ENCODE measurements around the gene TRAF3.
"Not testable (repeated sequence)": the region's sequence is repeated elsewhere in the genome, so short reads cannot be mapped to it uniquely, and the experiment has no call there.

The TRAF3 gene

DNA sequence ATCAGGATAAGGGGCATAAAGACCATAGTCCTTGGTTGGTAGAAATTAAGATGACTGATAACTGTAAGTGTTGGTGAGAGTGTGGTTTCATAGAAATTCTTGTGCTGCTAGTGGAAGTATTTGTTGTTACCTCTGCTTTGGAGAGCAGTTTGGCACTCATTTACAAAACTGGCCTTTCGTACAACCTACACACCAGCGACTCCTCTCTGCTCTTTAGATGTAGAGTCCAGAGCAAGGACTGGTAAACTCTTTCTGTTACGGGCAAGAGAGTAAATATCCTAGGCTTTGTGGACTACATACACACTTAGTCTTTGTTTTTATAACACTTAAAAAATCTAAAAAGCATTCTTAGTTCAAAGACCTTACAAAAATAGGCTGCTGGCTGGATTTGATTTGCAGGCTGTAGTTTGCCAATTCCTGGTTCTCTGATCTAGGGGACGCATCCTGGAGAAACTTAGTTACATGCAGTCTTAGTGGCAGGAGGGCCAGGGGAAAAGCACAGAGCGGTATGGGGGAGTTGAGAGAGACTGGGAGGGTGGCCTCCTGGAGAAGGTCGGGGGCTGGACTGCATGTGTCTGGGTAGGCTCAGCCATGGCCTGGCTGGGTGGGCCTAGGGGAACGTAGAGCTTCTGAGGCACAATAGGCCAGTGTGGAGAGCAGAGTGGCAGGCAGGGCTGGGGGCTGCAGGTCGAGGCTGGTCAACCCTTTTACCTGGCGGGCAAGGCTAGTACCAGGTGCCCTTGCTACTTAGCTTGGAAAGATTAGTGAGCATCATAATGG, 89.9 kb downstream of the TRAF3 start:
- no peak for DNase-seq (ENCODE audit: low spot score)

DNA sequence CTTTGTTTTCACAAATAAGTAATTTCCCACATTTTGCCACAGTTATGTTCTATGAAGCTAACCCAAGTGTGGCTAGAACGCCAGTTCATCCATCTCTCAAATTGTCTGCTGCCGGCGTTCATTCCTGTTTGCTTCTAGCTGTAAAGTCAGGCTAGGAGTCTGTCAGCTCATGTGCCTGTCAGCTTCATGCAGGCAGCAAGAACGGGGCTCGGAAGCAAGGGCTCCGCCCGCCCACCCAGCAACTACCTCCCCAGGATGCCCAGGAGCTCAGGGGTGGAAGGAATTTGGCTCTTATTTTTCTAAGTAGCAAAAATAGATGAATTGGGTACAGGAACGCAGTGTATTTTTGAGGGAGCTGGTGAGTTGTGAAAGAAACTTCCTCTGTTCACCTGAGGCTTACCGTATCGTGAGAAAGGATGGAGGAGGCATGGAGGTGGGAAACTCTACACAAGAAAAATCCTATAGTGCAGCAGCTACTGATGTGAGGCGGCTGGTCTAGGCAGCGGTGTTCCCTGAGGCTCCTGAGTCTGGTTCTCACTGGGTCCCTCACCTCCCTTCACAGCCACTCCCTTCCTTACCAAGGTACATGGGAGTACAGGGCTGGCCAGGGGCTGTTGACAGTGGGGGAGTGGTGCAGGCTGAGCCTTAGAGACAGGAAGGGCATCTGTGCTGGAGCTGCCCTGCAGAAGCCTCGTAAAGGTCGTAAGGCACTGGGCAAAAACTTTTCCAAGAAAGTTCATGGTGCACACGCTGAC, 90.8 kb downstream of the TRAF3 start:
- no peak for DNase-seq (ENCODE audit: low spot score)

DNA sequence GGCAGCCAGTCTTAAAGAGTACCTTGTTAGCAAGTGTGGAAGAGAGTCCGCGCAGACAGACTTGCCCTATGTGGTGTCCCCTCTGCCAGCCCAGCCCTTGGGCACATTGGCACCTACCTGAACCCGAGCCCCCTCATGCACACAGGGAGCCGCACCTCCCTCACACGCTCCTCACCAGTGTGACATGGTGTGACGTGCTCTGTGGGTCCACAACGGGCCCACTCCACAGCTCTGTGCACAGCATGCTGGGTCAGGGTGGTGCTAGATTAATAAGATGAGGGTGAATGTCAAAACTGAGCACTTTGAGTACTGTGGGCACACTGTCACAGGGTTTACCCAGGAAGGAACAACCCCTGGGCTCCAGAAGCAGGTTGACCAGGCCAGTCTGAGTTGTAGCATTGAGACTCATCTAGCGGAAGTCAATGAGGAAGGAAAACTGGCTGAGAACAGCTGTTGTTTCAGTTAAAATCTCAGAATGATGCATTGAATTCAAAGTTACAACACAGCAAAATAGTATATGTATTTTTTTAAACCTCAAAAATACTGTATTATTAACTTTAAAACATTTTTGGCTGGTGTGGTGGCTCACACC, 91.8 kb downstream of the TRAF3 start:
- no peak for DNase-seq (ENCODE audit: low spot score)

DNA sequence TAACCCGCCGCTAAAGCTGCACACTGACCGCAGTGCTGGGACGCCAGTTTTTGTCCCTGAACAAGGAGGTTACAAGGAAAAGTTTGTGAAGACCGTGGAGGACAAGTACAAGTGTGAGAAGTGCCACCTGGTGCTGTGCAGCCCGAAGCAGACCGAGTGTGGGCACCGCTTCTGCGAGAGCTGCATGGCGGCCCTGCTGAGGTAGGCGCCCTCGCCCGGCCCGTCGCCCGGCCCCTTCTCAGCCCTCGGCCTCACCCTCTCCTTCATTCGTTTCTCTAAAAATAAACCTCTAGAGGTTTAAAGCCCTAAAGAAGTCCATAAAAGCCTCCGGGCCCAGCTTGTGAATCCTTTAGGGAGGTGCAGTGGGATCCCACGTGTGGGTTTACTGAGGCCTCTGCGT, 93.0 kb downstream of the TRAF3 start:
- no peak for DNase-seq (ENCODE audit: low spot score)

DNA sequence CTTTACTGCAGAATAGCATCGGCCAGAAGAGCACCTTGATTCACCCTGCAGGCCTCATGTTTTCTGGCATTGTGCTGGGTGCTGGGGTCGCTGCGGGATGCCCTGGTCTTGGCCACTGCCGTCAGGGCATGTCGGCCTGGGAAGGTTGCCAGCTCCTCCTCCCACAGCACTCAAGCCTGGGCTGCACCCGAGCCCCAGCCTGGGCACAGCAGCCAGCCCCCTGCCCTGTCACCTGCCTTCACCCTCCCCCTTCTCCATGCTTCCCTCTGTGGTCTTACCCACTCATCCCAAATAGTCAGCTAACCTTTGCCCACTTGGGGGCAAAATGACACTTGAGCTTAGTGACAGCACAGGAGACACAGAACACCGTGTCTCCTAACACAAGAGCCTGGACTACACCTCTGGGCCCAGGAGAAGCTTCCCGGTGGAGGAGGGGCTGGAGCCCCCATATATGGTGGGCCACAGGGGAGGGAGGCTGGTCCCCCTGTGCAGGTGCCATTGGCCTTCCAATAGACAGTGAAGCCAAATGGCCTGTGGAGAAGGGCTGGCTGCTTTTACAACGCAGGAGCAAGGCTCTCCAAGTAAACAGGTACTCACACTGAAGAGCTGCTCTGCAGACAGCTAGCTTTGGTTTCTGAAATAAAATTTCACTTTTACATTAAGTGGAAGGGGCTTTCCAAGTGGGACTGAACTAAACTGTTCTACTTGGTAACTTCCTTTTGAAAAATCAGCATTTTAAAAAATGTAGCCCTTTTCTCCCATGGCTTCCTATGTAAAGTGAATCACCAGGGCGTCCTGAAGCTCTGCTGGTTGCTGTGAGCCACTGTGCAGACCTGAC, 94.0 kb downstream of the TRAF3 start:
- DNase-seq (ENCODE audit: low spot score), result no peak

DNA sequence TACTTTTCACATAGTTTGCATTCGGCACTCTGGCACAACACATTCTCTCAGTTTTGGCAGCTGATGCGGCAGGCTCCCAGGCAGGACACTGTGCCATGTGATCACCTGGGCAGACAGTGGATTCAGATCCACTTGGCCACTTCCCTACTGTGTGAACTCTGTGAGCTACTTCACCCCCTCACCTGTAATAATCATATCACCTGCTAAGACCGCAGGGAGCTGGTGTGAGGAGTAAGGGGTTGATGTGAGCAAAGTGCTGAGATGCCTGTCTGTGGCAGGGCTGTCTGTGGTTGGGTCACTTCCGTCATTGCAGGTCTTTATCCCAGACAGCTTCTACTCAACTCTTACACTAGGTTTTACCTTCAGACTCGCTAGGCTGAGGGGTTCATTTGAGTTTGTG, 94.8 kb downstream of the TRAF3 start:
- no peak for DNase-seq (ENCODE audit: low spot score)

DNA sequence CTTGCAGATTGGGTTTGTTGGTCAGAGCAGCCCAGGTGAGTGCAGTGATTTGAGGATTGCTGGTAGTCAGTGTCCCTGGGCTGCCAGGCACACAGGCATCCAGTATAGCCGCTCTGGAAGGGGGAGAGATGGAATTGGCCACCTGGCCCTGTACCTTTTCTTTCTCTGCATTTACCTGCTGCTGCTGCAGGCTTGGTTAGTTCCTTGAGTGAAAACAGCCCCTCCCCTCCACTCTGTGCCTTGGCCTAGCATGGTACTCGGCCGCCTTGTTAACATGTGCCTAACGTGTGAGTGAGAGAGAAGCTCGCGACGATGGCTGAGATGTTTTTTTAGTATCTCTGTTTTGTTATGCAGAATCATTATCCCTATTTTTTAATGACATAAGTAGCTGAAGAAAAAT, 95.9 kb downstream of the TRAF3 start:
- DNase-seq (ENCODE audit: low spot score), result no peak

DNA sequence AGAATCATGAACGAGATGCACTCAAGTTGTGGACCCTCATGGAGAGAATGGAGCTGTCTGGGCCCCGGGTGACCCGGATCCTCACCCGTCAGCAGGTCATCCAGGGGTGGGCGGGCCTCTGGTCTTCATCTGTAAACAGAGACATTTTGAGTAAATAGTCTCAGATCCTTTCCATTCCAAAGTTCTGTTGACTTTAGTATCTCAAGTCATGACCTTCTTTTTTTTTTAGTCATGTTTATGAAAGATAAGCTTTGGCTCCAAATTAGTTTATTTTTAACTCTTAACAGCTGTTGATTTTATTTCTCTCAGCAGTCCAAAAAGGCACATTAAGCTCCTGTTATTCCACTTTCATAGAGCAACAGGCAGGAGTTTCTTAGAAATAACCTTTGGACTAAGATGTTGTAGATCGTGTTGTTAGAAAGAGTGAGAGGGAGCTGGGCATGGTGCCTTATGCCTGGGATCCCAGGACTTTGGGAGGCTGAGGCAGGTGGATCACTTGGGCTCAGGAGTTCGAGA, 96.4 kb downstream of the TRAF3 start:
- DNase-seq (ENCODE audit: low spot score), result no peak

DNA sequence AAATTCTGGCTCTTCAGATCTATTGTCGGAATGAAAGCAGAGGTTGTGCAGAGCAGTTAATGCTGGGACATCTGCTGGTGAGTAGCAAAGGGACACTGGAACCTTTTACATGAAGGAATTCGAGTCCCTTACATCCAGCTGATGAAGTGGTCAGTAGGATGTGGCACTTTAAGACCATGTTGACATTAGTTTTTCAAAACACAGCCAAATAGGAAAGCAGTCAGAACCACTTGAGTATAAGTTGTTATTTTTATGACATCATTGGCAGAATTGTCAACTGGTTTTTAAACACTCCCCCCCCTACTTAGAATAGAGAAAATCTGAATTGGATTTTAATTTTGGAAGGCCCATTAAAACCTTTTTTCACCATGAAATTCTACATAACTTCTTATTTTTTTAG, 98.4 kb downstream of the TRAF3 start:
- DNase-seq (ENCODE audit: low spot score), result no peak

DNA sequence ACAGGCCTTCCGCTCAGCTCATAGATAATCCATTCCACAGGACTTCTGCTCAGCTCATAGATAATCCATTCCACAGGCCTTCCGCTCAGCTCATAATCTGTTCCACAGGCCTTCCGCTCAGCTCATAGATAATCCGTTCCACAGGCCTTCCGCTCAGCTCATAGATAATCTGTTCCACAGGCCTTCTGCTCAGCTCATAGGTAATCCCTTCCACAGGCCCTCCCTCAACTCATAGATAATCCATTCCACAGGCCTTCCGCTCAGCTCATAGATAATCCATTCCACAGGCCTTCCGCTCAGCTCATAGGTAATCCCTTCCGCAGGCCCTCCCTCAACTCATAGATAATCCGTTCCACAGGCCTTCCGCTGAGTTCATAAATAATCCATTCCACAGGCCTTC, 100.3 kb downstream of the TRAF3 start:
- not testable (repeated sequence) for DNase-seq (ENCODE audit: low spot score)

DNA sequence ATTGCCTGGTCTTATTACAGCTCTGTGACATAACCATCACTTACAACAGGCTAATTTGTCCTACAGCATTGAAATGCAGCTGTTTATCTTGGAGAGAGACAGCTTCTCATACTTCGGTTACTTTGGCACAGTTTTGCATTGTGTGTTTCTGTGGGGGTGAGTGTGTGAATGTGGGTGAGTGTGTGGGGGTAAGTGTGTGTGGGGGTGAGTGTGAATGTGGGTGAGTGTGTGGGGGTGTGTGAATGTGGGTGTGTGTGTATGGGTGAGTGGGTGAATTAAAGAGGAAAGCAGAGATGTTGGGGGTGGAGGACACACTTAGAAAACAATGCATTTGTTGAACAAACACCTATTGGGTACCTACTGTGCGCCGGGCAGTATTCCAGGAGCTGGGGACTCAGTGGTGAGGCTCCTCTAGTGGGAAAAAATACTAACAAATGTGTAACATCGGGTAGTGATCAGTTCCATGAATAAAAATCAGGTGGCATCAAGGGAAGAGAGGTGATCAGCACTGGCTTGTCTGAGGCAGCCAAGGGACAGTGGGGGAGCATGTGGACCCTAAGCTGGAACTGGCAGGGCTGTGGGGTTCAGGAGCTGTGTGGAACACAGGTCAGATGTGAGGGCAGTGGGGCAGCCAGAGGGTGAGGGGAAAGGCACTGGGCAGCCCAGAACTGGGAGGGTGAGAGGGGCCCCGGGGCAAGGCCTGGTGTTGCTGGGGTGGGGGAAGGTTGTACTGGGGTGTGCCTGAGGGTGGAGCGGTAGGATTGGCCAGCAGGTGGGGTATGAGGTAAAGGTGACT, 101.1 kb downstream of the TRAF3 start:
- no peak for DNase-seq (ENCODE audit: low spot score)

DNA sequence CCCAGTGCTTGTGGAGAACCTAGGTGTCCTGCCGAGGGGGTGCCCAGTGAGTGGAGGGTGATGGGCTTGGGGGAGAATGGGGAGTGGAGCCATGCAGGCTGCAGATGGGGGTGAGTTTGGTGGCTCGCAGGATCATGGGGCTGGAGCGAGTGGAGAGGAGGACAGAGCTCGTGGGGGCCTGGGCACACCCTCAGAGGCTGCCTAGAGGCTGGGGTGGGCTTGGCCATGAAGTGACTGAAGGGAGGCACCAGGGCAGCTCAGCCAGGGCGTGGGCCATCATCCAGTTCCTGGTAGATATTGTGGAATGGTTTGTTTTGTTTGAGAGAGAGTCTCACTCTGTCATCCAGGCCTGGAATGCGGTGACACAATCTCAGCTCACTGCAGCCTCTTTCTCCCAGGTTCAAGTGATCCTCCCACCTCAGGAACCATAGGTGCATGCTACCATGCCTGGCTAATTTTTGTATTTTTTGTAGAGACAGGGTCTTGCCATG, 101.8 kb downstream of the TRAF3 start:
- DNase-seq (ENCODE audit: low spot score), result peak; percentile 19

DNA sequence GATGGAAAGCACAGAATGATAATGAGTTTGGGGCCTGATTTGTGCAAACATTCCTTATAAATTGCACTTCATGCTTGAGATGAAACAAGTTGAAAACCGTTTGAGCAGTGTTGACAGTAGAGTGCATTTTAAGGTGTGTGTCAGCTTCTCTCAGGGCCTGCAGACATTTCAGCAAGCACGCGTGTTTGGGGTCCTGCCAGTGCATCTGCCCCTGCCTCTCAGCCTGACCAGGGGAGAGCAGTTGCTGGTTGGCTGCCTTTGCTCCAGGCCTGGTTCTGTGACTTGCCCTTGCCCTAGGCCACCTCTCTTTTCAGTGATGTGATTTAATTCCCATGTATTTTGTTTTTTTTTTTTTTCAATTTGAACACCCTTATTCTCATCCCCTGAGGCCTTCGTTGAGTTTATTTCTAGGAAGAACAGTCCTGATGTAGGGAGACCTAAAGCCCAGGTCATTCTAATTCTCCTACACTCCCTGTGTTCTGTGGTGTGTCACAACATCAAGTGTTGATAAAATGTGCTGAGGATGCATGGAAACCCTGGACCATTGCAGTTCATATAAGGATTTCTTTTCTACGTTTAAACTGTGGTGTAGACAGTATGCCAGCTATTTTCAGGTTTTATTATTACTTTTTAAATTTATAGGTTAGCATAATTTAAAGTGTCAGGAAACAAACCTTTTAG, 105.1 kb downstream of the TRAF3 start:
- no peak for DNase-seq (ENCODE audit: low spot score)

DNA sequence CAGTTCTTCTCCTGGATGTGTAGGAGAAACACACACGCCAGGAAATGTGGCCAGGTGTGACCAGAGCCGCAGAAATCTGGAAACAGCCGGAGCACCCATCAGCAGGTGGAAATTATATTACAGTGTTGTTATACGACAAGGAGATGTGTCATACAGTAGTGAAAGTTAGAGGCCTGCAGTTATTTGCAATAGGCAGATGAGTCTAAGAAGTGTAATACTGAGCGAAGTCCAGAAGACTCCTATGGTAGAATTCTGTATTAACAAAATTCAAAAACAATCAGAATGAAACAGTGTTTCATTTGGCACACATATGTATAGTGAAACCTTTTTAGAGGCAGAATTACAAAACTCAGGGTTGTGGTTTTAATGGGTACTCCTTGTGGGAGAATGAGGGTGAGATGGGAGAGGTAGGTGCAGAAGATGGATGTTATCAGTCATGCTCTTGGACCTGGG, 105.9 kb downstream of the TRAF3 start:
- no peak for DNase-seq (ENCODE audit: low spot score)

DNA sequence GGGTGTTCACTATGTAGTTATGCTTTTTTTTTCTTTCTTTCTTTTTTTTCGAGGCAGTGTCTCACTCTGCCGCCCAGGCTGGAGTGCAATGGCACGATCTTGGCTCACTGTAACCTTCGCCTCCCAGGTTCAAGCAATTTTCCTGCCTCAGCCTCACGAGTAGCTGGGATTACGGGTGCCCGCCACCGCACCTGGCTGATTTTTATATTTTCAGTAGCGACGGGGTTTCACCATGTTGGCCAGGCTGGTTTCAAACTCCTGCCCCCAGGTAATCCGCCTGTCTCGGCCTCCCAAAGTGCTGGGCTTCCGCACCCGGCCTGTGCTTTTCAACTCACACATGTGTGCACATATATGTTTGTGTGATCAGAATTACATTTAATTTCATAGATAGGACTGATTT, 106.3 kb downstream of the TRAF3 start:
- no peak for DNase-seq (ENCODE audit: low spot score)

DNA sequence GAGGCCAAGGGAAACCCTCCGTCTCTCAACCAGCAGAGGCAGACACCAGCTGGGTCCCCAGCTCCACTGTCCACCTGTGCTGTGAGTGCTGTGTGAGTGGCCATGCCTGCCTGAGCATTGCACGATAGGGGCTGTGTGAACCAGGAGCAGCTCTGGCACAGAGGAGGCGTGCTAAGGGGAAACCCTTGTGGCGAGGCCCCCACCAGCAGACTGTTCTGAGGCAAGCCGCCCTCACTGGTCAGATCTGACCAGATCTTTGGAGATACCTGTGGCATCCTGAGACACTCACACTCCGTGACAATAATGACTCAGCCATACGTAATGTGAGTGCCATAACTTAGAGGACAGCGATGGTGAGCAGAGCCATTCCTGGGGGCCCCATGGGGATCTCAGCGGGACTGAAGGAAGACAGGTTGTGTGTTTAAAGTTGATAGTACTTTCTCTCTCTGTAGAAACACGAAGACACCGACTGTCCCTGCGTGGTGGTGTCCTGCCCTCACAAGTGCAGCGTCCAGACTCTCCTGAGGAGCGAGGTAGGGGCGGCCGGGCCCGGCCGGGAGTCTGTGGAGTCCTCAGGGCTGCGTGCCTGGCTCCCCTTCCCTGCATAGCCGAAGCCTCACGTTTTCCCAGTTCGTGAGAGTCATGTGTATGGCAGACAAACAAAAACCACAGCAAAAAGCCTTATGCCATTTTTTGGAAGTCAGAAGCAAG, 108.6 kb downstream of the TRAF3 start:
- DNase-seq (ENCODE audit: low spot score), result no peak

DNA sequence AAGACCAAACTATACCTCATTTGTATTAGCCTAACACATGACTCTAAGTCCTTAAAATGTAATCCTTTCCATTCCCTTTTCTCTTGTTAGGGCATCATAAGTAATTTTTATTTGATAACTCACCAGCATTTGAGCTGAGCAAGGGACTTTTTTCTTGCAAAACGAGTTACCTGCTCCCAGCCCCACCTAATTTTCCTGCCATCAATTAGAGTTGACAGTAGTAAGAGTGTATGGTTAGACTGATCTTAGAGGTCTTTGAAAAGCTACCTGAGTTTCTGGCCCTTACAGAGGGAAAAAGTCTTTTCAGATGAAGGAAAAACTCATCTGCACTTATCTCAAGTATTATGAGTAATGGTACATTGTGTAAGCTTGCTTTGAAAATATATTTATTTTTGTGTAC, 111.5 kb downstream of the TRAF3 start:
- no peak for DNase-seq (ENCODE audit: low spot score)

DNA sequence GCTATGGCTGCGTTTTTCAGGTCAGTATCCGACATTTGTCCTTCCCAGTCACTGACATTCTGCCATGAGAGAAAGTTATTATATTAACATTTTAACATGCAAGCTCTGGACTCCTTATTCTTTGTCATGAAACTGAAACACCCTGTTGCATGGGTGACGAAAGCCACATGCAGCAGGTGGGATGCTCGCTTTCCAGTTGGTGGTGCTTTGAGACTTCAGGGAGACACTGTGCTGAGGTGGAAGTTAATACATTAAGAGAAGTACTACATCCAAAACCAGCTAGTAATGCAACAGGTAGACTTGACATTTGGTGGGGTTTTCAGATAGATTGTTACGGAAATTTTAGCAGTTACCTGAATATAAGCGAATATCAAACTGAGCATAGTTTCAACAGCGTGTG, 112.4 kb downstream of the TRAF3 start:
- no peak for DNase-seq (ENCODE audit: low spot score)

DNA sequence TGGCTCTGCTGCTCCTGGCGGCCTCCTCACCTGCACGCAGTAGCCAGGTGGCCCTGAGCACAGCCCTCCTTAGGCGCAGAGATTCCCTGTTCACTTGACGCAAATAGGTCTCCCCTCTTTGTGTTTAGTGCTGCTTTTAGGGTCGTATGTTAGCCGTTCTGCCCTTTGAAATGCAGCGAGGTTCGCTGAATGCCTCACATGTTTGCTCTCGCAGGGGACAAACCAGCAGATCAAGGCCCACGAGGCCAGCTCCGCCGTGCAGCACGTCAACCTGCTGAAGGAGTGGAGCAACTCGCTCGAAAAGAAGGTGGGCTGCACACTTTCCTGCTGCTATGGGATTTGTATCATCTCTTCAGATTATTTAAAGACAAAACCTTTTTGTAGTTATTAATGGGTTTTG, 113.9 kb downstream of the TRAF3 start:
- no peak for DNase-seq (ENCODE audit: low spot score)

DNA sequence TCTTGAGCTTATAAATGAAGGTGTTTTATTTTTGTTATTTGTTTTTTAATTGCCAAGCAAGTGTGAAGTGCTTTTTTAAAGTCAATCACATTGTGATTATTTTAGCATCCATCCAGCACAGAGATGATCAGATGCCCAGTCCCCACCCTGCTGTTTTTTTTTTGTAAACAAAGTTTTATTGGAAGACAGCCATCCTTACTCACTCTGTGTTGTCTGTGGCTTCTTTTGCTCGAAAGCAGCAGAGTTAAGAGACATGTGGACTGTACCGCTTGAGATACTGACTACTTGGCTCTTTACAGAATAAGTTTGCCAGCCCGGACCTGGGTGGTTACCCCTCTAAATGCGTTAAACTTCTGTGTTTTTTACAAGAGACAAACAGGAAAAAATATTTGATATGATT, 114.3 kb downstream of the TRAF3 start:
- DNase-seq (ENCODE audit: low spot score), result peak; percentile 32

All from AG08395 (cell line).